ENCODE data around the gene SLC7A6. TPM values are rescaled to one million over a fixed set of nuclear protein-coding genes. Genes with fewer than 3 reads are reported as not detected.

SLC7A6 gene
- total and polyA plus RNA-seq, 8 donors = 2.9 to 66.1 (median 12.1) TPM

DNA sequence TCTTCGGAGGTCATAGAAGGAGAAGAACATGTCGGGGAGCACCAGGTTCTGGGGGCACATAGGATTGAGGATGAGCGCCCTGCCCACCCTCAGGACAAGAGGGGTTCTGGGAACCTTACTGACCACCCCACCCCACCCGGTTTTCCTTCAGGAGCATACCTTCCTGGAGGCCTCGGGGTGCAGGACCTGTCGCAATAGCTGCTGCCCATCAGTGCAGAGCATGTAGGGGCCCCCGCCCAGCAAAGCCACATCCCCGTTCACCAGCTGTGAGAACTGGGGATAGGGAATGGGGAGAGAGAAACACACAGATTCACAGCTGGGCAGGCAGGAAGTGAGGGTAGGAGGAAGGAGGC is 30.5 kb upstream of the SLC7A6 start:
- Histone ChIP-seq H3K4me3 (peak overlapping the region; percentile 11 to 63 (median 22)), H3K36me3 (peaks cover 26 to 45% (median 34%) of the 10 kb centered on the region in 4 donors), H3K27me3 (peaks cover 0 to 5% (median 0%) of the 10 kb centered on the region in 3 donors), H3K4me1 (peaks cover 43 to 77% (median 57%) of the 10 kb centered on the region in 4 donors), H3K9me3 (no peaks in the 10 kb centered on the region), H3K27ac (peak overlapping the region; percentile 91 to 97 (median 92))
- no peak for DNase-seq
- intact Hi-C loops (cut with DNase I; ENCODE audit: low total_unique reads) = no loop called here
- WGBS, 5 donors = 36 to 54% (median 40%) methylated on average over 8 of the region's 8 CpGs
- TF ChIP-seq POLR2A (IDR thresholded peaks at IDR 0.05) (no peak), POLR2AphosphoS5 (IDR thresholded peaks at IDR 0.05) (no peak), EP300 (IDR thresholded peaks at IDR 0.05) (no peak)

- peak; percentile 96 to 99 for DNase-seq
- WGBS, 5 donors = 18 to 43% (median 30%) methylated on average over 10 to 13 of the region's 13 CpGs
- H3K9me3 ChIP-seq = no peaks in the 10 kb centered on the region
- peak overlapping the region; percentile 53 to 63 (median 58) for H3K4me3 ChIP-seq
- H3K27me3 ChIP-seq = peaks cover 0 to 5% (median 0%) of the 10 kb centered on the region in 3 donors
- H3K27ac ChIP-seq = peak overlapping the region; percentile 91 to 97 (median 92)
- intact Hi-C loops (cut with DNase I; ENCODE audit: low total_unique reads) = no loop called here
- H3K36me3 ChIP-seq = peaks cover 26 to 39% (median 32%) of the 10 kb centered on the region in 4 donors
- H3K4me1 ChIP-seq = peaks cover 39 to 71% (median 54%) of the 10 kb centered on the region in 4 donors
- peak; percentile 37 to 88 (median 71) for TF ChIP-seq POLR2AphosphoS5 (IDR thresholded peaks at IDR 0.05)
- TF ChIP-seq EP300 (IDR thresholded peaks at IDR 0.05) = no peak
- TF ChIP-seq POLR2A (IDR thresholded peaks at IDR 0.05) = peak in 2 of 4 donors; percentile 23 to 48
- TF ChIP-seq, protein P1, sequence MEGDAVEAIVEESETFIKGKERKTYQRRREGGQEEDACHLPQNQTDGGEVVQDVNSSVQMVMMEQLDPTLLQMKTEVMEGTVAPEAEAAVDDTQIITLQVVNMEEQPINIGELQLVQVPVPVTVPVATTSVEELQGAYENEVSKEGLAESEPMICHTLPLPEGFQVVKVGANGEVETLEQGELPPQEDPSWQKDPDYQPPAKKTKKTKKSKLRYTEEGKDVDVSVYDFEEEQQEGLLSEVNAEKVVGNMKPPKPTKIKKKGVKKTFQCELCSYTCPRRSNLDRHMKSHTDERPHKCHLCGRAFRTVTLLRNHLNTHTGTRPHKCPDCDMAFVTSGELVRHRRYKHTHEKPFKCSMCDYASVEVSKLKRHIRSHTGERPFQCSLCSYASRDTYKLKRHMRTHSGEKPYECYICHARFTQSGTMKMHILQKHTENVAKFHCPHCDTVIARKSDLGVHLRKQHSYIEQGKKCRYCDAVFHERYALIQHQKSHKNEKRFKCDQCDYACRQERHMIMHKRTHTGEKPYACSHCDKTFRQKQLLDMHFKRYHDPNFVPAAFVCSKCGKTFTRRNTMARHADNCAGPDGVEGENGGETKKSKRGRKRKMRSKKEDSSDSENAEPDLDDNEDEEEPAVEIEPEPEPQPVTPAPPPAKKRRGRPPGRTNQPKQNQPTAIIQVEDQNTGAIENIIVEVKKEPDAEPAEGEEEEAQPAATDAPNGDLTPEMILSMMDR (IDR thresholded peaks at IDR 0.05) = peak in 1 of 7 experiments; percentile 14
These were observed 29.9 kb upstream of the SLC7A6 start for GRCh38 chr16:68234188-68235107.

DNA sequence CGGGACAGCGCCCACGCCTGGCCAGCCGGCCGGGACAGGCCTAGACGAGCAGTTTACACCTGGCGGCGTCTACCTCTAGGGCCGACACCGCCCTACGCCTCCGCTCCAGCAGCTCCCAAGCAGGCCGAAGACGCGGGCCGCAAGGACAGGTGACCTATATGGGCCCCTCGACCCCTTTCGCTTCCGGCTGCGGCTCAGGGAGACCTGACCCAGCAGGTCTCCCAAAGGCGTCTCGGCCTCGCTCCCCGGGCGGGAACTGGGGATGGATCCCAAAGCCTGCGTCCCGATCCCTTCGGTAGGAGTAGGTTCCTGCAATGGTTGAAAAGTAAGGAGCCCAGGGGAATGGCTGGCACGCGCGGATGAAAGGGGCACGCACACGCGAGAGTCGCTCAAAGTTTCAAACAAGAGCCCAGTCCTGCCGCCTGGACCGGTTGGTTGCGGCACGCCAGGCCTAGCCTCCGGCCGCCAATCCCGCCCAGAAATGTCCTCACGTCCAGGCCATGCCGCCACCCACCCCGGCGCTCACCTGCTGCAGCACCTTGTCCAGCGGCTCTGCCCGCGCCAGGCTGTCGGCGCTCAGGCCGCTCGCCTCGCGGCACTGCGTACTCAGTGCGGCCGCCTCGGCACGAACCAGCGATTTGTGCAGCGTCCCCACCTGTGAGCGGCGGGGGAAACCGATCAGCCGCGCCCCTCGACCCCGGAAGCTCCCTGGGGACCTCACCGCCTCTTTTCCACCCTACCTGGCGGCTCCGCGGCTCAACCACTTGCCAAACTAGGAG is 29.0 kb upstream of the SLC7A6 start:
- H3K4me1 ChIP-seq = peaks cover 47 to 71% (median 60%) of the 10 kb centered on the region in 4 donors
- peaks cover 19 to 30% (median 25%) of the 10 kb centered on the region in 4 donors for H3K36me3 ChIP-seq
- peak overlapping the region; percentile 53 to 63 (median 58) for H3K4me3 ChIP-seq
- peak overlapping the region; percentile 91 to 97 (median 92) for H3K27ac ChIP-seq
- 22 to 54% (median 28%) methylated on average over 34 to 73 of the region's 73 CpGs for WGBS, 5 donors
- peaks cover 0 to 5% (median 0%) of the 10 kb centered on the region in 3 donors for H3K27me3 ChIP-seq
- peak; percentile 69 to 79 for DNase-seq
- TF ChIP-seq, protein P1 (IDR thresholded peaks at IDR 0.05) = no peak
- peak in 2 of 3 donors; percentile 27 to 39 for TF ChIP-seq POLR2AphosphoS5 (IDR thresholded peaks at IDR 0.05)
- no peaks in the 10 kb centered on the region for H3K9me3 ChIP-seq
- intact Hi-C loops (cut with DNase I; ENCODE audit: low total_unique reads) = no loop called here

GRCh38 chr16:68235887-68236136 is 28.5 kb upstream of the SLC7A6 start, which contains the start of gene ESRP2:
Gene ESRP2 (minus strand): TSS chr16:68236127. CDS start chr16:68236045, 82 bp downstream.
- peaks cover 47 to 73% (median 62%) of the 10 kb centered on the region in 4 donors for H3K4me1 ChIP-seq
- H3K27ac ChIP-seq = peak within 1 kb of the TSS; percentile 91 to 97 (median 92)
- TF ChIP-seq, protein P1 (IDR thresholded peaks at IDR 0.05) = no peak
- no peak for TF ChIP-seq EP300 (IDR thresholded peaks at IDR 0.05)
- no peak for TF ChIP-seq POLR2A (IDR thresholded peaks at IDR 0.05)
- WGBS, 5 donors = 0 to 7% (median 3%) methylated on average over 26 to 36 of the region's 36 CpGs; no CpG with 5 or more reads in 1 of the 5 donors
- peaks cover 15 to 25% (median 20%) of the 10 kb centered on the region in 4 donors for H3K36me3 ChIP-seq
- intact Hi-C loops (cut with DNase I; ENCODE audit: low total_unique reads) = no loop called here
- peaks cover 0 to 5% (median 0%) of the 10 kb centered on the region in 3 donors for H3K27me3 ChIP-seq
- no peak for DNase-seq
- H3K9me3 ChIP-seq = no peaks in the 10 kb centered on the region
- H3K4me3 ChIP-seq = peak within 1 kb of the TSS; percentile 53 to 63 (median 58)

Measured in stomach (tissue), 9 donors.